ENCODE results near the gene WBP2. TPM values are rescaled to one million over a fixed set of nuclear protein-coding genes. Genes with fewer than 3 reads are reported as not detected.

Gene WBP2
- total and polyA plus RNA-seq, 9 of the 15 experiments (the other 6 are each of a cell fraction or from before 2014, with no cell fraction given): 2.2 to 74.3 (median 20.0) TPM

DNA sequence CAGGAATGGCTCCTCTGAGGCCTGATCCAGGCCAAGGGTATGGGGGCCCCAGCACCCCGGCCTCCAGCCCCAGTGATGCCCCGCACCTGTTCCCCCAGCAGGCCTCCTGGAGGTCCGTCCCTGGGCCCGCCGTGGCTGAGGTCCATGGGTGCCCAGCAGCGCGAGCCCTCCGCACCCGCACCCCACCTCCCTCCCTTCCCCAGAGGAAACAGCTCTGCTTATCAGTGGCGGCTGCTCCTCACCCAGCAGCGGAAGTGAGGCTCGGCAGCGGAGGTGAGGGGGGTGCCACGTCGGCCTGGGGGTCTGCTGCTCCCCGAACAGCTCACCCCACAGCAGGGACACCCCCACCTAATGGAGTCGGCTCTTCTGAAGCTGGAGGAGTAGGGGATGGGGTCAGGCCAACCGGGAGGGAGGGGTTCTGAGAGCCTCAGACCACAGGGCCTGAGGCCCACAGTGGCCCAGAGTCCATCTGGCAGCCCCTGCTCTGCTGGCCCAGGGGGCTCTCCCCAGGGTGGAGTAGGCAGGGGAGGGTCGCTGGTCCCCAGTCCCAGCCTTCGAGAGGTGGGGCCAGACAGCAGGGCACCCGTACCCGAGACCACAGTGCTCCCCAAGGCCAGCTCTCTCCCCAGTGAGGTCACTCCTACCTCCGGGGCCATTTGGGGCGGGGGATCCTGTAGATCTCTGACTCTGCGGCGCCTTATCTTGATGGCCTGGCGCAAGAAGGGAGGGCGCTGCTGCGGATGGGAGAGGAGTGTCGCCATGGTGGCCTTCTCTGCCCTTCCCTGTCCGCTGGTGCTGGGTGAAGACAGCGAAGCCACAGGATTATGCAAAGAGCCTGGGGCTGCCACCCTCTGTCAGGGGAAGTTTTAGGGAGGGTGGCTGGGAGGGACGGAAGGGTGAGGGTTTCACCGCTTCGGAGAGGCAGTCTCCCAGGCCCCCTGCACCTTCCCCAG lies 11.3 kb downstream of the WBP2 start, which contains the start of gene UNC13D (continued):
- TF ChIP-seq, protein P1, sequence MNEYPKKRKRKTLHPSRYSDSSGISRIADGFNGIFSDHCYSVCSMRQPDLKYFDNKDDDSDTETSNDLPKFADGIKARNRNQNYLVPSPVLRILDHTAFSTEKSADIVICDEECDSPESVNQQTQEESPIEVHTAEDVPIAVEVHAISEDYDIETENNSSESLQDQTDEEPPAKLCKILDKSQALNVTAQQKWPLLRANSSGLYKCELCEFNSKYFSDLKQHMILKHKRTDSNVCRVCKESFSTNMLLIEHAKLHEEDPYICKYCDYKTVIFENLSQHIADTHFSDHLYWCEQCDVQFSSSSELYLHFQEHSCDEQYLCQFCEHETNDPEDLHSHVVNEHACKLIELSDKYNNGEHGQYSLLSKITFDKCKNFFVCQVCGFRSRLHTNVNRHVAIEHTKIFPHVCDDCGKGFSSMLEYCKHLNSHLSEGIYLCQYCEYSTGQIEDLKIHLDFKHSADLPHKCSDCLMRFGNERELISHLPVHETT (CRISPR knock-in tag; conservative IDR thresholded peaks at IDR 0.05 in 1 of 2, IDR thresholded peaks at IDR 0.05 in 1 of 2): peak in 1 of 2 experiments; percentile 67; a peak in 1 of 4 replicates
- TF ChIP-seq RNF2 (IDR thresholded peaks at IDR 0.05) (peak; percentile 63; the same call in 1 of the 2 replicates), ZSCAN32 (CRISPR knock-in tag; IDR thresholded peaks at IDR 0.05) (peak; percentile 24; the same call in 1 of the 2 replicates), BHLHE40 (IDR thresholded peaks at IDR 0.05; ENCODE audit: low read length) (peak; percentile 42), TAF7 (tag; IDR thresholded peaks at IDR 0.05) (peak; percentile 37; the same call in 1 of the 2 replicates), ATF3 (IDR thresholded peaks at IDR 0.05) (peak; percentile 80), ATF3 (CRISPR knock-in tag; conservative IDR thresholded peaks at IDR 0.05) (no peak), KAT7 (CRISPR knock-in tag; IDR thresholded peaks at IDR 0.05; ENCODE audit: borderline replicate concordance) (peak; percentile 59; the same call in 1 of the 2 replicates), NKRF (IDR thresholded peaks at IDR 0.05; ENCODE audit: borderline replicate concordance) (0 out of 2 replicates have a peak, but pooled peaks have one; percentile 24), ZFPM2 (CRISPR knock-in tag; IDR thresholded peaks at IDR 0.05) (0 out of 2 replicates have a peak, but pooled peaks have one; percentile 27), CTBP1 (IDR thresholded peaks at IDR 0.05; ENCODE audit: borderline replicate concordance) (peak; percentile 85; the same call in 1 of the 2 replicates), ZNF41 (CRISPR knock-in tag; conservative IDR thresholded peaks at IDR 0.05) (no peak), HIVEP1 (CRISPR knock-in tag; IDR thresholded peaks at IDR 0.05) (peak; percentile 18; the same call in 1 of the 2 replicates), IFI16 (CRISPR knock-in tag; IDR thresholded peaks at IDR 0.05) (no peak), SUPT5H (IDR thresholded peaks at IDR 0.05) (peak; percentile 75), FOXK1 (CRISPR knock-in tag; IDR thresholded peaks at IDR 0.05; ENCODE audit: borderline replicate concordance) (no peak), SIN3A (IDR thresholded peaks at IDR 0.05; ENCODE audit: borderline replicate concordance in 2 of 2, control insufficient read depth in 1 of 2, low read depth in 2 of 2, low read length in 2 of 2) (peak in 1 of 2 experiments; percentile 31; a peak in 1 of 4 replicates)
- TF ChIP-seq, protein P2, sequence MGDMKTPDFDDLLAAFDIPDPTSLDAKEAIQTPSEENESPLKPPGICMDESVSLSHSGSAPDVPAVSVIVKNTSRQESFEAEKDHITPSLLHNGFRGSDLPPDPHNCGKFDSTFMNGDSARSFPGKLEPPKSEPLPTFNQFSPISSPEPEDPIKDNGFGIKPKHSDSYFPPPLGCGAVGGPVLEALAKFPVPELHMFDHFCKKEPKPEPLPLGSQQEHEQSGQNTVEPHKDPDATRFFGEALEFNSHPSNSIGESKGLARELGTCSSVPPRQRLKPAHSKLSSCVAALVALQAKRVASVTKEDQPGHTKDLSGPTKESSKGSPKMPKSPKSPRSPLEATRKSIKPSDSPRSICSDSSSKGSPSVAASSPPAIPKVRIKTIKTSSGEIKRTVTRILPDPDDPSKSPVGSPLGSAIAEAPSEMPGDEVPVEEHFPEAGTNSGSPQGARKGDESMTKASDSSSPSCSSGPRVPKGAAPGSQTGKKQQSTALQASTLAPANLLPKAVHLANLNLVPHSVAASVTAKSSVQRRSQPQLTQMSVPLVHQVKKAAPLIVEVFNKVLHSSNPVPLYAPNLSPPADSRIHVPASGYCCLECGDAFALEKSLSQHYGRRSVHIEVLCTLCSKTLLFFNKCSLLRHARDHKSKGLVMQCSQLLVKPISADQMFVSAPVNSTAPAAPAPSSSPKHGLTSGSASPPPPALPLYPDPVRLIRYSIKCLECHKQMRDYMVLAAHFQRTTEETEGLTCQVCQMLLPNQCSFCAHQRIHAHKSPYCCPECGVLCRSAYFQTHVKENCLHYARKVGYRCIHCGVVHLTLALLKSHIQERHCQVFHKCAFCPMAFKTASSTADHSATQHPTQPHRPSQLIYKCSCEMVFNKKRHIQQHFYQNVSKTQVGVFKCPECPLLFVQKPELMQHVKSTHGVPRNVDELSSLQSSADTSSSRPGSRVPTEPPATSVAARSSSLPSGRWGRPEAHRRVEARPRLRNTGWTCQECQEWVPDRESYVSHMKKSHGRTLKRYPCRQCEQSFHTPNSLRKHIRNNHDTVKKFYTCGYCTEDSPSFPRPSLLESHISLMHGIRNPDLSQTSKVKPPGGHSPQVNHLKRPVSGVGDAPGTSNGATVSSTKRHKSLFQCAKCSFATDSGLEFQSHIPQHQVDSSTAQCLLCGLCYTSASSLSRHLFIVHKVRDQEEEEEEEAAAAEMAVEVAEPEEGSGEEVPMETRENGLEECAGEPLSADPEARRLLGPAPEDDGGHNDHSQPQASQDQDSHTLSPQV (IDR thresholded peaks at IDR 0.05): peak; percentile 88; the same call in 1 of the 2 replicates

All from K562 (cell line).